ENCODE data around the gene CLEC2A. TPM values are rescaled to one million over a fixed set of nuclear protein-coding genes. Genes with fewer than 3 reads are reported as not detected.

Gene CLEC2A
- total RNA-seq, 1 experiment from 2014 or later, result not detected

GRCh38 chr12:9870286-9870866, 61.8 kb downstream of the CLEC2A start:
- no peaks in the 10 kb centered on the region for H3K79me2 ChIP-seq (ENCODE audit: insufficient read depth, low read length)
- BruUV-seq (replicated peaks), result no TSS peak
- no peak overlapping the region for H3K27ac ChIP-seq (ENCODE audit: low read depth, low read length)
- no peaks in the 10 kb centered on the region for H3K9me3 ChIP-seq (ENCODE audit: control insufficient read depth in 1 of 2, insufficient read depth in 1 of 2, low read depth in 1 of 2, low read length in 2 of 2)
- no peak for ATAC-seq
- H3K27me3 ChIP-seq (ENCODE audit: insufficient read depth, low read length), result peaks cover 45% of the 10 kb centered on the region
- POLR2A ChIA-PET, result no interaction called here
- intact Hi-C loops (cut with micrococcal nuclease), result no loop called here
- no peaks in the 10 kb centered on the region; the same call in 1 of the 2 replicates for H4K20me1 ChIP-seq (ENCODE audit: insufficient read depth)
- DNase-seq (ENCODE audit: low read depth, low spot score), result no peak
- no peaks in the 10 kb centered on the region for H3K4me1 ChIP-seq (ENCODE audit: control insufficient read depth in 1 of 2, insufficient read depth in 2 of 2, low read length in 2 of 2)
- no peak overlapping the region for H2AFZ ChIP-seq (ENCODE audit: low read depth, low read length, poor library complexity, severe bottlenecking)
- CTCF ChIA-PET, result no interaction called here
- TF ChIP-seq RAD21 (IDR thresholded peaks at IDR 0.05; ENCODE audit: low read depth), result no peak
- TF ChIP-seq REST (IDR thresholded peaks at IDR 0.05; ENCODE audit: low read depth), result no peak
- TF ChIP-seq SIN3A (IDR thresholded peaks at IDR 0.05; ENCODE audit: low read depth), result no peak
- no peak for TF ChIP-seq YY1 (IDR thresholded peaks at IDR 0.05; ENCODE audit: extremely low read depth, insufficient replicate concordance, low read depth, low read length)
- no peak for TF ChIP-seq ELF1 (IDR thresholded peaks at IDR 0.05; ENCODE audit: borderline replicate concordance, low read depth)
- TF ChIP-seq POLR2A (IDR thresholded peaks at IDR 0.05; ENCODE audit: borderline replicate concordance, extremely low read depth, insufficient read depth, insufficient read length), result no peak
- TF ChIP-seq SRF (IDR thresholded peaks at IDR 0.05; ENCODE audit: low read depth), result no peak
- no peak for TF ChIP-seq MAX (IDR thresholded peaks at IDR 0.05)
- TF ChIP-seq ATF3 (IDR thresholded peaks at IDR 0.05), result no peak
- no peak for TF ChIP-seq FOSL1 (IDR thresholded peaks at IDR 0.05; ENCODE audit: low read depth)
- no peak for TF ChIP-seq POLR2AphosphoS5 (IDR thresholded peaks at IDR 0.05; ENCODE audit: low read depth, low read length)
- TF ChIP-seq SP1 (IDR thresholded peaks at IDR 0.05; ENCODE audit: low read depth), result no peak
- TF ChIP-seq JUND (IDR thresholded peaks at IDR 0.05), result no peak
- TF ChIP-seq CBX3 (IDR thresholded peaks at IDR 0.05; ENCODE audit: low read depth), result no peak
- no peak for TF ChIP-seq ZBTB33 (IDR thresholded peaks at IDR 0.05; ENCODE audit: extremely low read depth, insufficient replicate concordance, low read length)
- no peak for TF ChIP-seq EZH2 (IDR thresholded peaks at IDR 0.05)
- TF ChIP-seq ZNF274 (IDR thresholded peaks at IDR 0.05; ENCODE audit: low read depth, low read length), result no peak
- no peak for TF ChIP-seq CEBPB (IDR thresholded peaks at IDR 0.05; ENCODE audit: low read depth)
- TF ChIP-seq CTCF (IDR thresholded peaks at IDR 0.05 in 2 of 3, conservative IDR thresholded peaks at IDR 0.05 in 1 of 3; ENCODE audit: borderline replicate concordance in 1 of 3, insufficient read depth in 1 of 3, low read depth in 2 of 3, low read length in 2 of 3), result no peak
- no peak for TF ChIP-seq EGR1 (IDR thresholded peaks at IDR 0.05; ENCODE audit: low read depth)
- H3K9me2 ChIP-seq (ENCODE audit: insufficient read depth), result no peaks in the 10 kb centered on the region
- RAD21 ChIA-PET (ENCODE audit: low non-redundant PET in 1 of 2, low total read pairs in 2 of 2, uncharacterized antibody in 2 of 2, unreplicated experiment in 2 of 2), result no interaction called here
- H3K36me3 ChIP-seq (ENCODE audit: control insufficient read depth in 1 of 2, insufficient read depth in 2 of 2, low read length in 2 of 2), result no peaks in the 10 kb centered on the region
- no peak overlapping the region for H3K9ac ChIP-seq (ENCODE audit: low read length)
- no peak overlapping the region for H3K4me2 ChIP-seq (ENCODE audit: low read length)
- H3K4me3 ChIP-seq (replicated peaks in 1 of 2; ENCODE audit: low read depth in 1 of 2, low read length in 2 of 2), result no peak overlapping the region
